NCI-H2029 treated with DMSO at 0.1 percent for 48 hours (cell line): ENCODE measurements around the gene TMEM163.
"Not testable (repeated sequence)": the region's sequence is repeated elsewhere in the genome, so short reads cannot be mapped to it uniquely, and the experiment has no call there.

Source experiments
- DNase-seq: peaks from one replicate; lab custom pipeline; 2025; lab: John Stamatoyannopoulos, UW

The TMEM163 gene

GRCh38 chr2:134619250-134619649, 99.5 kb downstream of the TMEM163 start:
- DNase-seq, result no peak

- not testable (repeated sequence) for DNase-seq
These were observed 103.3 kb downstream of the TMEM163 start for GRCh38 chr2:134615480-134615879.

- DNase-seq, result no peak
These were observed 107.5 kb downstream of the TMEM163 start for GRCh38 chr2:134611316-134611715.

- DNase-seq, result no peak
These were observed 107.9 kb downstream of the TMEM163 start for GRCh38 chr2:134610871-134611270.

GRCh38 chr2:134609924-134610513, 108.8 kb downstream of the TMEM163 start:
- no peak for DNase-seq

- no peak for DNase-seq
These were observed 114.8 kb downstream of the TMEM163 start for GRCh38 chr2:134603966-134604365.

- no peak for DNase-seq
These were observed 116.1 kb downstream of the TMEM163 start for GRCh38 chr2:134602666-134603065.

- no peak for DNase-seq
These were observed 117.5 kb downstream of the TMEM163 start for GRCh38 chr2:134601264-134601663.

- DNase-seq, result no peak
These were observed 118.6 kb downstream of the TMEM163 start for GRCh38 chr2:134600208-134600607.

GRCh38 chr2:134599236-134599635, 119.6 kb downstream of the TMEM163 start:
- no peak for DNase-seq

GRCh38 chr2:134594399-134594798, 124.4 kb downstream of the TMEM163 start:
- DNase-seq, result no peak

GRCh38 chr2:134593519-134593918, 125.3 kb downstream of the TMEM163 start:
- DNase-seq, result no peak

GRCh38 chr2:134592377-134592776, 126.4 kb downstream of the TMEM163 start:
- no peak for DNase-seq

GRCh38 chr2:134591526-134591925, 127.3 kb downstream of the TMEM163 start:
- DNase-seq, result no peak

- DNase-seq, result no peak
These were observed 128.1 kb downstream of the TMEM163 start for GRCh38 chr2:134590679-134591078.

- DNase-seq, result not testable (repeated sequence)
These were observed 129.4 kb downstream of the TMEM163 start for GRCh38 chr2:134589171-134590083.

- no peak for DNase-seq
These were observed 130.2 kb downstream of the TMEM163 start for GRCh38 chr2:134588556-134588955.

GRCh38 chr2:134586326-134586965, 132.4 kb downstream of the TMEM163 start:
- DNase-seq, result no peak

GRCh38 chr2:134583997-134584520, 134.7 kb downstream of the TMEM163 start:
- no peak for DNase-seq

GRCh38 chr2:134583462-134583861, 135.3 kb downstream of the TMEM163 start:
- DNase-seq, result no peak

- DNase-seq, result no peak
These were observed 136.3 kb downstream of the TMEM163 start for GRCh38 chr2:134582547-134582899.

- DNase-seq, result no peak
These were observed 136.8 kb downstream of the TMEM163 start for GRCh38 chr2:134581877-134582546.
